Fibroblast of pulmonary artery (primary cell): ENCODE results near the gene CADM1.

Source experiments
- DNase-seq: peaks from one replicate; pipeline ENCODE4 v3.0.0-alpha.2; 2010; ENCODE audit warnings: low read depth
- H3K4me3 ChIP-seq: replicated peaks from 2 replicates; pipeline ENCODE4 v1.5.1; 2011; ENCODE audit warnings: low read depth, mild to moderate bottlenecking, control low read depth, low read length, moderate library complexity
- TF ChIP-seq, protein P1 (sequence below): IDR thresholded peaks from 2 replicates; pipeline ENCODE4 v1.5.1; 2011; ENCODE audit warnings: mild to moderate bottlenecking, control low read depth, low read length, inconsistent platforms; ENCODE audit errors: missing control alignments

Gene CADM1

GRCh38 chr11:115215694-115216617 is 288.3 kb downstream of the CADM1 start:
- TF ChIP-seq, protein P1, sequence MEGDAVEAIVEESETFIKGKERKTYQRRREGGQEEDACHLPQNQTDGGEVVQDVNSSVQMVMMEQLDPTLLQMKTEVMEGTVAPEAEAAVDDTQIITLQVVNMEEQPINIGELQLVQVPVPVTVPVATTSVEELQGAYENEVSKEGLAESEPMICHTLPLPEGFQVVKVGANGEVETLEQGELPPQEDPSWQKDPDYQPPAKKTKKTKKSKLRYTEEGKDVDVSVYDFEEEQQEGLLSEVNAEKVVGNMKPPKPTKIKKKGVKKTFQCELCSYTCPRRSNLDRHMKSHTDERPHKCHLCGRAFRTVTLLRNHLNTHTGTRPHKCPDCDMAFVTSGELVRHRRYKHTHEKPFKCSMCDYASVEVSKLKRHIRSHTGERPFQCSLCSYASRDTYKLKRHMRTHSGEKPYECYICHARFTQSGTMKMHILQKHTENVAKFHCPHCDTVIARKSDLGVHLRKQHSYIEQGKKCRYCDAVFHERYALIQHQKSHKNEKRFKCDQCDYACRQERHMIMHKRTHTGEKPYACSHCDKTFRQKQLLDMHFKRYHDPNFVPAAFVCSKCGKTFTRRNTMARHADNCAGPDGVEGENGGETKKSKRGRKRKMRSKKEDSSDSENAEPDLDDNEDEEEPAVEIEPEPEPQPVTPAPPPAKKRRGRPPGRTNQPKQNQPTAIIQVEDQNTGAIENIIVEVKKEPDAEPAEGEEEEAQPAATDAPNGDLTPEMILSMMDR, result no peak
- no peak overlapping the region for H3K4me3 ChIP-seq
- no peak for DNase-seq

DNA sequence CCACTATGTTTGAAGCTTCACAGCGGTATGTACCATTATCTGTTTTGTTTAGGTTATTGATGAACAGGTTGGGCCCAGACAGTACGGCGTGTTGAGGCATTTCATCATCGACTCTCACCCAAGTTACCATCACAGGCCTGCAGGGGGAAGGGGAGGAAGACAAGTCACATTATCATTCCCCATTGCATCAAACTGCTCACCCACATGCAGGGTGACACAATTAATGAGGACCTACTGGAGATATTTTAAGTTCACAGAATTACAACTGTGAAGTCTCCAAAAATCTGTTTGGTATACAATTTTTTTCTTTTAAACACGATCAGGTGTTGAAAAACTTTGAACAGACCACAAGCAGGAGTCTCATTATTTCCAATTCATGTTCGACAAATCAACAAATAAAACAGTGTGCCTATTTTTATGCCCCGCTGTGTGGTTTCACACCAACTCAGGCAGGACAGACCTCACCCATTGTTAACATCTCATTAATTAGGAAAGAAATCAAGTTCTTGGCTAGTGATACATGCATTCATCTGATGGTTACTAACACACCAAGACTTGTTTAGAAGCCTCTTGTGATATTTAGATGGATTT is 289.5 kb downstream of the CADM1 start:
- TF ChIP-seq, protein P1, result no peak
- no peak for DNase-seq
- no peak overlapping the region for H3K4me3 ChIP-seq

- H3K4me3 ChIP-seq, result no peak overlapping the region
- DNase-seq, result no peak
- TF ChIP-seq, protein P1, result no peak
Measured at GRCh38 chr11:115213007-115213406, 291.2 kb downstream of the CADM1 start.

DNA sequence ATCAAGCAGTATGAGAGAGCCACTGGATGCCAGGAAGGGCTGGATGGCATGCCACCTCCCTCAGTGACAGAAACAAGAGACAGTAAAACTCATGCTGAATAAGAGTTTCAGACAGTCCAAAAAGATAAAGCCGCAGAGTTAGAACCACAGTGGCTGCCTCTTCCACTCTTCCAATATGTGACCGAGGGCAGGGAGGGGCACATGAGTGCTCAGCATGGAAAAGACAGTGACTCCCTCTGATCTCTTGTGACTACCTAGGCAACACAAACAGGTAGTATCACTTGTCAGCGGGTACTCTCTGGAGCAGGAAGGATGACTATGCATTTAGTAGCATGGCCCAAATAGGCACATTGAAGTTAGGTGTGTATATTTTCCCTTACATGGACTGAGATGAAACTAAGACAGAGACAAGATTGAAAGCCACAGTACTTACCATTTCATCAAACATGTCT is 295.4 kb downstream of the CADM1 start:
- no peak for DNase-seq
- H3K4me3 ChIP-seq, result no peak overlapping the region
- TF ChIP-seq, protein P1, result no peak

DNA sequence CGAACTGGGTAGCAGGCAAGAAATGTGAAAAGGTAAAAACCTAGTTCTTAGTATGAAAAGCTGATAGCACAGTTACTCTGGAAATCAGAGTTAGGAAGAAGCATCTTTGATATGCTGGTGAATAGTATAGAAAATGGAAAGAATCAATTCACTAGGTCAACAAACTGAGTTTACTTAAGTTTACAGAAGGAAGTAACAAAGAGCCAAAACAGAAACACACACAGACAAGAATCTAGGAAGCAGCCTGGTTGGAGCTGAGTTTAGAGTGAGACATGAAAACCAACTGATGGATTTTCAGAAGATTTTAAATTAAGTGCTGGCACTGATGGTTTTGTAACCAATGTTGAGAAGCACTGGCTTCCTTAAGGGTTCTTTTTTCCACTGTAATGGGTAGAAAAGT is 296.3 kb downstream of the CADM1 start:
- no peak for DNase-seq
- TF ChIP-seq, protein P1, result no peak
- H3K4me3 ChIP-seq, result no peak overlapping the region

DNA sequence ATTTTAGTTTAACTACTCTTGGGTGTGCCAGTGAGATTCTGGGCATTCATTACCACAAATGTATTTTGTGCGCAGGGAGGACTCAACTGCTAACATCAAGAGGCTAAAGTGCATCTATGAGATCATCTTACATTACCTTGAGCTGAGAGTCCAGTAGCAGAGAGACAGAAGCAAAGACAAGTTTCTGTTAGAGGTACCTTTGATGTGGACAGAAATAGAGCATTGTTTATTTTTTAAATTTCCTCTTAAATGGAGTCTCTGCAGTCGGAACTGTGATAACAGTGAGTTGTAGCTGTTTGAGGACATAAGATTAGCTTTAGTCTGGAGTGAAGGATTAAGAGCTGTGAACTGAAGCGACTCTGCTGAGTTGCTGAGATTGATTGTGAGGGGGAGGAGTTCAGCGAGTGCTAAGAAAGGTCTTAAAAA is 297.0 kb downstream of the CADM1 start:
- H3K4me3 ChIP-seq, result no peak overlapping the region
- TF ChIP-seq, protein P1, result no peak
- DNase-seq, result no peak
